Measurements from ENCODE around the gene PARP4.

The PARP4 gene

GRCh38 chr13:24512908-24513213 lies 283 bp upstream of the PARP4 start:
- no peak for TF ChIP-seq TAF1 (IDR thresholded peaks at IDR 0.05; ENCODE audit: low read depth)

GRCh38 chr13:24511816-24512196 lies 772 bp downstream of the PARP4 start:
- TF ChIP-seq CREB1 (IDR thresholded peaks at IDR 0.05; ENCODE audit: low read depth): no peak

- TF ChIP-seq TCF12 (IDR thresholded peaks at IDR 0.05; ENCODE audit: low read depth): no peak
- TF ChIP-seq RAD21 (IDR thresholded peaks at IDR 0.05; ENCODE audit: low read depth): no peak
- TF ChIP-seq EP300 (IDR thresholded peaks at IDR 0.05; ENCODE audit: borderline replicate concordance): no peak
- TF ChIP-seq NFIC (IDR thresholded peaks at IDR 0.05): no peak
- TF ChIP-seq TEAD4 (IDR thresholded peaks at IDR 0.05): no peak
- TF ChIP-seq EGR1 (IDR thresholded peaks at IDR 0.05): no peak
- TF ChIP-seq CEBPB (IDR thresholded peaks at IDR 0.05): no peak
- no peak for TF ChIP-seq USF1 (IDR thresholded peaks at IDR 0.05)
- no peak for TF ChIP-seq MAX (IDR thresholded peaks at IDR 0.05)
- no peak for TF ChIP-seq TAF1 (IDR thresholded peaks at IDR 0.05; ENCODE audit: low read depth)
- TF ChIP-seq FOXM1 (IDR thresholded peaks at IDR 0.05; ENCODE audit: borderline replicate concordance, low read depth): no peak
- TF ChIP-seq ZBTB7A (IDR thresholded peaks at IDR 0.05; ENCODE audit: low read depth): no peak
- no peak for TF ChIP-seq YY1 (IDR thresholded peaks at IDR 0.05; ENCODE audit: low read depth)
- no peak for TF ChIP-seq CREB1 (IDR thresholded peaks at IDR 0.05; ENCODE audit: low read depth)
- TF ChIP-seq REST (IDR thresholded peaks at IDR 0.05; ENCODE audit: low read depth): no peak
These were observed 1.4 kb downstream of the PARP4 start for GRCh38 chr13:24511019-24511815.

GRCh38 chr13:24506698-24507335 lies 5.8 kb downstream of the PARP4 start:
- TF ChIP-seq TCF12 (IDR thresholded peaks at IDR 0.05; ENCODE audit: low read depth) (no peak), REST (IDR thresholded peaks at IDR 0.05; ENCODE audit: low read depth) (no peak), YY1 (IDR thresholded peaks at IDR 0.05; ENCODE audit: low read depth) (no peak), CREB1 (IDR thresholded peaks at IDR 0.05; ENCODE audit: low read depth) (no peak), FOXM1 (IDR thresholded peaks at IDR 0.05; ENCODE audit: borderline replicate concordance, low read depth) (no peak), EGR1 (IDR thresholded peaks at IDR 0.05) (no peak), ZBTB7A (IDR thresholded peaks at IDR 0.05; ENCODE audit: low read depth) (no peak), RAD21 (IDR thresholded peaks at IDR 0.05; ENCODE audit: low read depth) (no peak), MAX (IDR thresholded peaks at IDR 0.05) (no peak), EP300 (IDR thresholded peaks at IDR 0.05; ENCODE audit: borderline replicate concordance) (no peak)

GRCh38 chr13:24505756-24506155 lies 6.8 kb downstream of the PARP4 start:
- TF ChIP-seq RAD21 (IDR thresholded peaks at IDR 0.05; ENCODE audit: low read depth) (no peak), CEBPB (IDR thresholded peaks at IDR 0.05) (no peak), USF1 (IDR thresholded peaks at IDR 0.05) (no peak), FOXM1 (IDR thresholded peaks at IDR 0.05; ENCODE audit: borderline replicate concordance, low read depth) (no peak), TEAD4 (IDR thresholded peaks at IDR 0.05) (no peak), EP300 (IDR thresholded peaks at IDR 0.05; ENCODE audit: borderline replicate concordance) (no peak), ZBTB7A (IDR thresholded peaks at IDR 0.05; ENCODE audit: low read depth) (no peak), CREB1 (IDR thresholded peaks at IDR 0.05; ENCODE audit: low read depth) (no peak), TCF12 (IDR thresholded peaks at IDR 0.05; ENCODE audit: low read depth) (no peak), REST (IDR thresholded peaks at IDR 0.05; ENCODE audit: low read depth) (no peak), YY1 (IDR thresholded peaks at IDR 0.05; ENCODE audit: low read depth) (no peak), EGR1 (IDR thresholded peaks at IDR 0.05) (no peak), MAX (IDR thresholded peaks at IDR 0.05) (no peak), NFIC (IDR thresholded peaks at IDR 0.05) (no peak)

Data from Ishikawa (cell line).